ENCODE results near the gene CNGA4. TPM values are rescaled to one million over a fixed set of nuclear protein-coding genes. Genes with fewer than 3 reads are reported as not detected.

CNGA4 gene
- polyA plus RNA-seq, 3 donors = 0.69 TPM; not detected in 2

GRCh38 chr11:6258141-6258540 is 19.3 kb downstream of the CNGA4 start:
- no CpG with 5 or more reads among the region's 3 CpGs for WGBS (ENCODE audit: insufficient coverage)
- no peak overlapping the region for H3K4me3 ChIP-seq (replicated peaks in 1 of 3; ENCODE audit: low read depth in 2 of 3, low read length in 3 of 3)
- TF ChIP-seq CTCF (IDR thresholded peaks at IDR 0.05) = no peak
- H3K4me3 Mint-ChIP-seq = peak overlapping the region in 1 of 2 donors; percentile 84
- H3K4me2 ChIP-seq (replicated peaks; ENCODE audit: extremely low read depth, low read length, poor library complexity, severe bottlenecking) = no peak overlapping the region
- H3K9me3 Mint-ChIP-seq = peaks cover 0 to 12% (median 0%) of the 10 kb centered on the region in 7 donors
- H3K9ac ChIP-seq (ENCODE audit: insufficient read depth, low read length, poor library complexity, severe bottlenecking) = no peak overlapping the region
- H3K27ac Mint-ChIP-seq = no peak overlapping the region
- H2AFZ ChIP-seq (ENCODE audit: insufficient read depth, low read depth, low read length, poor library complexity, severe bottlenecking) = no peak overlapping the region
- H3K79me2 ChIP-seq (ENCODE audit: insufficient read depth, low read length) = no peaks in the 10 kb centered on the region
- intact Hi-C loops (cut with micrococcal nuclease) = no loop called here
- H4K20me1 ChIP-seq (ENCODE audit: insufficient read depth, low read length) = no peaks in the 10 kb centered on the region
- H3K36me3 ChIP-seq (replicated peaks in 1 of 2; ENCODE audit: control insufficient read depth in 1 of 2, insufficient read depth in 2 of 2, low read length in 2 of 2) = no peaks in the 10 kb centered on the region
- H3K36me3 Mint-ChIP-seq = no peaks in the 10 kb centered on the region
- H3K27me3 Mint-ChIP-seq (ENCODE audit: low read depth in 3 of 3) = peaks cover 0 to 17% (median 0%) of the 10 kb centered on the region in 3 donors
- H3K9me3 ChIP-seq (replicated peaks in 1 of 2; ENCODE audit: control insufficient read depth in 1 of 2, insufficient read depth in 1 of 2, low read length in 2 of 2) = peaks cover 0 to 21% of the 10 kb centered on the region in 2 donors
- no peak for DNase-seq
- peaks cover 12% of the 10 kb centered on the region for H3K4me1 Mint-ChIP-seq
- no peak overlapping the region for H3K27ac ChIP-seq (ENCODE audit: low read depth in 1 of 2, low read length in 2 of 2)
- H3K27me3 ChIP-seq (ENCODE audit: control insufficient read depth in 2 of 2, insufficient read depth in 2 of 2, low read length in 2 of 2) = peaks cover 74 to 88% of the 10 kb centered on the region in 2 donors
- peaks cover 14 to 18% of the 10 kb centered on the region in 2 donors for H3K4me1 ChIP-seq (ENCODE audit: control insufficient read depth in 1 of 2, insufficient read depth in 2 of 2, low read length in 2 of 2)

DNA sequence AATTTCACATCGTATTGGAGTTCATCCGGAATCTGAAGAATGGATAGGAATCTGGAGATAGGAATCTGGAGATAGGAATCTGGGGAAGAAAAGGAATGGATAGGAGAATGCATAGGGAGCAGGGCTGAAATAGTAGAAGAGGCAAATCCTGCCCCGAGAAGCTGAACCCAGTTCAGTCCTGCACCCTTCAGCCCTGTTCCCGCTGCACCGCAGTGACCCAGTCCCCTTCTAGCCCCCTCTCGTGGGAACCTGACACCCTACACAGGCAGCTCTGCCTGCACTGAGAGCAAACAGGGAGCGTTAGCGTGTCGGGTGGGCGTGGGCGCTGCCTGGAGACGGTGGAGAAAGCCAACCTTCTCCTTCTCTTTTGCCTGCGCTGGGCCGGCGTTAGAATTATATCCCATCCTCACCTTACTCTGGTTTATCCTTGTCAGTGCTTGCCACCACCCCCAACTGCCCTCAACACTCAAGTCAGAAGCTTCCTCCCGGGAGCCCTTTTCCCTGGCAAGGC is 19.7 kb downstream of the CNGA4 start:
- Histone ChIP-seq H3K4me2 (replicated peaks; ENCODE audit: extremely low read depth, low read length, poor library complexity, severe bottlenecking) (peak overlapping the region; percentile 71), H3K9ac (ENCODE audit: insufficient read depth, low read length, poor library complexity, severe bottlenecking) (no peak overlapping the region), H2AFZ (ENCODE audit: insufficient read depth, low read depth, low read length, poor library complexity, severe bottlenecking) (peak overlapping the region; percentile 74), H4K20me1 (ENCODE audit: insufficient read depth, low read length) (no peaks in the 10 kb centered on the region), H3K9me3 (replicated peaks in 1 of 2; ENCODE audit: control insufficient read depth in 1 of 2, insufficient read depth in 1 of 2, low read length in 2 of 2) (peaks cover 0 to 21% of the 10 kb centered on the region in 2 donors), H3K27ac (ENCODE audit: low read depth in 1 of 2, low read length in 2 of 2) (no peak overlapping the region), H3K27me3 (ENCODE audit: control insufficient read depth in 2 of 2, insufficient read depth in 2 of 2, low read length in 2 of 2) (peaks cover 76 to 92% of the 10 kb centered on the region in 2 donors), H3K36me3 (replicated peaks in 1 of 2; ENCODE audit: control insufficient read depth in 1 of 2, insufficient read depth in 2 of 2, low read length in 2 of 2) (no peaks in the 10 kb centered on the region), H3K79me2 (ENCODE audit: insufficient read depth, low read length) (no peaks in the 10 kb centered on the region), H3K4me1 (ENCODE audit: control insufficient read depth in 1 of 2, insufficient read depth in 2 of 2, low read length in 2 of 2) (peaks cover 14 to 18% of the 10 kb centered on the region in 2 donors), H3K4me3 (replicated peaks in 1 of 3; ENCODE audit: low read depth in 2 of 3, low read length in 3 of 3) (peak overlapping the region in 1 of 3 experiments; percentile 67)
- no peak for TF ChIP-seq CTCF (IDR thresholded peaks at IDR 0.05)
- no peaks in the 10 kb centered on the region for H3K36me3 Mint-ChIP-seq
- peak overlapping the region; percentile 59 to 84 for H3K4me3 Mint-ChIP-seq
- no peak overlapping the region for H3K27ac Mint-ChIP-seq
- H3K27me3 Mint-ChIP-seq (ENCODE audit: low read depth in 3 of 3) = peaks cover 0 to 18% (median 0%) of the 10 kb centered on the region in 3 donors
- peaks cover 12% of the 10 kb centered on the region for H3K4me1 Mint-ChIP-seq
- peaks cover 0 to 12% (median 0%) of the 10 kb centered on the region in 7 donors for H3K9me3 Mint-ChIP-seq
- intact Hi-C loops (cut with micrococcal nuclease) = no loop called here
- 10% methylated on average over 15 of the region's 16 CpGs for WGBS (ENCODE audit: insufficient coverage)
- DNase-seq = no peak
